NK-92 treated with Interleukin-12 subunit alpha and Interleukin-12 subunit beta, amount 100 ng/mL, for 24 hours (cell line): Measurements from ENCODE around the gene DNPH1.

Experiments
- DNase-seq: peaks from one replicate; lab custom pipeline; 2025; lab: John Stamatoyannopoulos, UW

DNPH1 gene

GRCh38 chr6:43181621-43181941, 47.7 kb downstream of the DNPH1 start:
- DNase-seq: no peak

DNA sequence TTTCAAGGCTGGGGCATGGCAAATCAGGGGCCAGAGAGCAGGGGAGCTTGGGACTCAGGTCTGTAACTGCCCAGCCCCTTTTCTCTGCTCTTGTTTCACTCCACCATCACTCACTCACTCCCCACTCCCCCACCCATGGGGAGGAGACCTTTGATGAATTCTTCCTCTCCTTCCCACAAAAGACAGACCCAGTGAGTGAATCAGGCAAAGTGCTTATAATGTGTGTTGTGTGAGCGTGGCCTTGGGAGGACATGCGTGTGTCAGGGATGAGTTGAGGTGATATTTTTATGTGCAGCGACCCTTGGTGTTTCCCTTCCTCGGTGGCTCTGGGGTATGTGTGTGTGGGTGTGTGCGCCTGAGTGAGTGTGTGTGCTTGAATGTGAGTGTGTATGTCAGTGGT, 48.3 kb downstream of the DNPH1 start:
- DNase-seq: no peak

- DNase-seq: no peak
Observed at GRCh38 chr6:43180058-43180457, 49.2 kb downstream of the DNPH1 start.

DNA sequence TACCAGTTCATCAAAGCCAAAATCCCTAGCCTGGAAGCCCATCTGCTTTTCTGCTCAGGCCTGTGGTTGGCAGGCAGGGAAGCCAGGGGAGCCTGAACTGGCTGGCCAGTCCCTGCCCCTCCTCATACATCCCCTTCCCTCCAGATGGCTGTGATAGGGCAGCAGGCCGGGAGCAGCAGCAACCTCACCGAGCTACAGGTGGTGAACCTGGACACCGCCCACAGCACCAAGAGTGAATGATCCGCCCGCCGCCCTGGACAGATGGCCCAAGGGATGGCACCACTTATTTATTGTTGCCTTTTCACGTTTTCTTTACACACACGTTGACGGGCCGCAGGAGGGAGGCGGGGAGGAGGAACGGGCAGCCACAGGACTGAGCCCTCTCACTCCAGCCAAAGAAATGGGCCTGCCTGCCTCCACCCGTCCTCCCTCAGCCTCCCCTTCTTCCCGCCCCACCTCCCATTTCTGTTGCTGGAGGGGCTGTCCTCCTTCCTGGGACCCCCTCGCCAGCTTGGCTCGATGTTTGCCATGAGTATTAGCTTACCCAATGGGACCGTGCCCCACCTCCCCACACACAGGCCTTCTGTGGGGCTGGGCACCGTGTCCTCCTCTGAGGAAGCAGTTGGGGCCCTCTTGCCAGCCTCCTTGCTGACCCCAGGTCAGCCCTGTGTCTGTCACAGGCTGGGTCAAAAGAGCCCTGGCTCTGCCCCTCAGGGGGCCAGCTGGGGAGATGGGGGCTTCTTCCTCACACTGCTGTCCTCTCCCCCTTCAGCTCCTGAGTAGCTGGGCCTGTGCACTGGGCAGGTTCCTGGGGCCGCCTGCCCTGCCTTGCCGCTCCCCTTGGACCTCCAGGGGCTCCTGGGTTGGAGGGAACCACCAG, 50.1 kb downstream of the DNPH1 start:
- no peak for DNase-seq

GRCh38 chr6:43178150-43178549, 51.1 kb downstream of the DNPH1 start:
- no peak for DNase-seq

DNA sequence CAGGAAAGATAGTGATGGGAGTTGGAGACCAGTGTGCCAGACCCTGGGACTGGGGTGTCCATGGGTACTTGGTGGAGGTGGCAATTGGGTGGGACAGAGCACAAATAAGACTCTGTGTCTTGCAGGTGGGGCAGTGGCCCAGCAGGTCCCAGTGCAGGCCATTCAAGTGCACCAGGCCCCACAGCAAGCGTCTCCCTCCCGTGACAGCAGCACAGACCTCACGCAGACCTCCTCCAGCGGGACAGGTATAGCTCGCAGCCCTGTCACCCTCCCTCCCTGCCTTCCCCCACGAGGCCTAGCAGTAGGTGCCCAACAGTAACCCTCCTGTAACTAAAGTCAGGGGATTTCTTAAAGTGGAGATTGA, 52.9 kb downstream of the DNPH1 start:
- no peak for DNase-seq

DNA sequence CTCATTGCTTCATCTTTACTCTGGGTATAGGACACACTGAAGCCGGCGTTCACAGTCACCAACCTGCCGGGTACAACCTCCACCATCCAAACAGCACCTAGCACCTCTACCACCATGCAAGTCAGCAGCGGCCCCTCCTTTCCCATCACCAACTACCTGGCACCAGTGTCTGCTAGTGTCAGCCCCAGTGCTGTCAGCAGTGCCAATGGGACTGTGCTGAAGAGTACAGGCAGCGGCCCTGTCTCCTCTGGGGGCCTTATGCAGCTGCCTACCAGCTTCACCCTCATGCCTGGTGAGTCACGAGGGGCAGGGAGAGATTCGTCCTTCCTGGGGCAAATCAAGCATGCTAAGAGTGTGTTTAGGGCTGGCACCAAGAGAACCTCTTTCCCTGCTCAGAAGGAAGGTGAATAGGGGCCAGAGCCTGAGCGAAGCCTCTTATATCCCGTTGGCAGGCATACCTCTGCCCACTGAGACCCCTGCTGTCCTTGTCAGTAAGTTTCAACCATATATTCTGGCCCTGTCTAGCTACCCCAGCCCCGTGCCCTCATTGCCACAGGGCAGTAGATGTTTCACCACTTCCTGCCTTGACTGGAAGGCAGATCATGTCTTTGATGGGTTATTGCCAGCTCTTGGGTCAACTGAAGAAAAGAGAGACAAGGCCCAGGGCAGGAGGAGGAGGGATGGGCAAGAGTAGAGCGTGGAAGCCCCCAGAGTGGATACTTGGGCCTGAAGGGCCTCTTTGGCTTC, 53.4 kb downstream of the DNPH1 start:
- DNase-seq: no peak
